ENCODE measurements around the gene PTGFRN.
"Not testable (repeated sequence)": the region's sequence is repeated elsewhere in the genome, so short reads cannot be mapped to it uniquely, and the experiment has no call there.

The PTGFRN gene

DNA sequence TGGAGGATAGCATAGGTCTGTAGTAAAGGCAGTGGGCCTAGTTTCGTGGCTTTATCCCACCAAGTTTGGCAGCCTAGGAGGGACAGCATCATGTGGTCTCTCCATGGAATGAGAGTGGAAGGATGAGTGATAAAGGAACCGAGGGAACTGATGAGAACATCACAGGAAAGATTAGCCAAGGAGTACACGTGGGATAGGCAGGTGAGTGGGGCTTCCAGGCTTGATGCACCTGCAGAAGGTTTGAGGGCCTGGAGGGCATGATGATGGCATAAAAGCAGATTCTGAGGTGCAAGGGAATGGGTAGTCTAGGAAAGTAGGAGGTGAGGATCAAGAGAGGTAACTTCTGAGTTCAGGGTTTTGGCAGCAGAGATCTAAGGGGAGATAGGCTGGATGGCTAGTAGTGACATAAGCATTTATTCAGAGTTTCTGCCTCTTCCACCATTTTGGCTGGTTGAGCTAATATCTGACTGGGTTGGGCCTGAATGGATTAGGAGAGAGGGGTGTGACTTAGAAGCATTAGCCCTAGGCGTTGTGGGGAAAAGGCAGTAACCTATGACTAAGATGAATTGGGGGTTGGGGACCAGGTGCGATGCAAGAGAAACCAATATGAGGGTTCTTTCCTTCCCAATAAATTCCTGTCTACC lies 9.1 kb downstream of the PTGFRN start:
- no peak for DNase-seq

DNA sequence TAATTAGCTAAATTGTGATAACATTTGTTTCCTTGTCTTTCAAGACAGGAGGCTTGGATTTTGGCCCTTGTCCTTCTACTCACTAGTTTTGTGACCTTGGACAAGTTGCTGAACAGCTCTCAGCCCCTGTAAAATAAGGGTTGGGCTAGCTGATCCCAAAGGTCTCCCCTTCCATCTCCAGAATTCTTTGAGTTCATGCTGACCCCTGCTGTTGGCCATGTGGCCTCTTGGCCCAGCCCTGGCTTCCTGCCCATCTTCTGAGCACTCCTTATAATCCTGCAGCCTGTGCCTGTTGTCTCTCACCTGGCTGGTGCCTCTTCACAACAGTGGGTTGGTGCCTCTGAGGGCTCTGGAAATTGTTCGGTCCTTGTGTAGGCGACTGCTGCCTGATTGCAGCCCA lies 10.1 kb downstream of the PTGFRN start:
- no peak for DNase-seq

DNA sequence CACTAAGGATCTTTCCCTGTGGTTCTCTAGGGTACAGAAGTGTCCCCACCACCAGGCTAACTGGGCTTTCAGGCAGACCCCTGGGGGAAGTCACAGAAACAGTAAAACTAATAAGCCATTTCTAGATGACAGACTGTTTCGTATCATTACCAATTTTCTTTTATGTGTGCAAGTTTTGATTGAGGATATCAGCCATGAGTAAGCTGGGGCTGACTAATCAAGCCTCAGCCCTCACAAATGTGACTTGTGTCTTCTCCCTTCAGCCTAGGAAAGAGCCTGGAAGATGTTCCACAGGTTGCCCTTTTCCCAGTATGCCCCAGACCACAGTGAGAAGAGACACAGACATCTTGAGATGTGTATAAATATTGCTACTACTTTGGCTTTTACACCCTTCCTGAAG lies 10.5 kb downstream of the PTGFRN start:
- no peak for DNase-seq

- no peak for DNase-seq
Measured at GRCh38 chr1:116921301-116921885, 11.7 kb downstream of the PTGFRN start.

DNA sequence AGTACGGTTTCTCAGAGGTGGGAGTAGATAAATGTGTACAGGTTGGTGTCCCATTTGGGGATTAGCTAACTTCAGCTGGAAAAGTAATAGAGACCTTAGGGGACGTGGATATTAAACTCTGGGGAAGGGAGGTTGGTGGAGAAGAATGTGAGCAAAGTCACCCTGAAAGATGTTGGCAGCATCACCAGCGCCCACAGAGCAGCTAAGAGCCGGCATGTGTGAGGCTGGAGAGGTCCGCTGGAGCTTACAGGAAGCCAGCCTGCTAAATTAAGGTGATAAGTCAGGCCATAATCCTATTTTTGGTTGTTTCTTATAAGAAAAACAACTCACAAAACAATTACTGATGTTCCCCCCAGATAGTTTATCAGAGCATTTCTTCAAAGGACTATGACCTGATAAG lies 12.2 kb downstream of the PTGFRN start:
- no peak for DNase-seq

DNA sequence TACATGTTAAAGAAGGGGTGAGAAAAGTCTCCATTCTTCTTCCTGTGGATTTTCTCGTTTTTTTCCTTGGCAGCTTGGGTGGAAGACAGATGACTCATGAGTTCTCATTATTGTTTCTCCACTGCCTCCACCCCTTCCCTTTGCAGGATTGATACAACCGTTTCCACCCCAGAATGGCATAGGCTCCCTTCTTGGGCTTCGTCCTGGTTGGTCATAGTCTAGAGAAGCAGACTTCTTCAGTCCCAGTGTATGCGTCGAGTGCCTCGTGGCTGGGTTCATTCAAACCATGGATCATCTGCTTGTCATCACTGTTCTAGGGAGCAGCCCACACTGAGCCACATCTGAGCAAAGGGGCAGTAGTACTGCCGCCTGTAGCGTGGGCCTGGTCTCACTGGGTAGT lies 13.7 kb downstream of the PTGFRN start:
- no peak for DNase-seq

DNA sequence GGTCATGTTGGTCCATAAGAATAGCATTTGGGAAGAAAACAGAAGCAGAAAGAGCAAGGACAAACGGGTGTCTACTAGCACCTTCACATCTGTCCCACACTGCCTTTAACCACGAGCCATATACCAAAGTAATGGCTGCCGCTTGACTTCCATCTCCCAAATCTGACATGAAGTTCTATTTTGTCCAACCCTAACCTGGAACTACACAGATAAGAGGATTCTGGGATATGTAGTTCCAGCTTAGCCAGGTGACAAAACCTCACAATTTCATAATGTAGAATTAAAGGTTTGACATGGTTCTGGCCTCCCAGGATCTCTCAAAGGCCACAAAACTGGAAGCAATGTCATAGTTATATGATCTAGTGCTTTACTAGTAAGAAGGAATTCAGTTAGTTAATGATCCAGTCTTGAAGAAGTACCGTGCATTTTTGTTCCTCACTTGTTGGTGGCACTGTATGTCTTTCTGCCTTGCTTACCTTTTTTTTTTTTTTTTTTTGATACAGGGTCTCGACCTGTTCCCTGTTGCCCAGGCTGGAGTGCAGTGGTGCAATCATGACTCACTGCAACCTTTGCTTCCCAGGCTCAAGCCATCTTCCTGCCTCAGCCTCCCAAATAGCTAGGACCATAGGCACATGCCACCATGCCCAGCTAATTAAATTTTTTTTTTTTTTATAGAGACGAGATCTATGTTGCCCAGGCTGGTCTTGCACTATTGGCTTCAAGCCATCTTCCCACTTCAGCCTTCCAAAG lies 17.5 kb downstream of the PTGFRN start:
- no peak for DNase-seq

DNA sequence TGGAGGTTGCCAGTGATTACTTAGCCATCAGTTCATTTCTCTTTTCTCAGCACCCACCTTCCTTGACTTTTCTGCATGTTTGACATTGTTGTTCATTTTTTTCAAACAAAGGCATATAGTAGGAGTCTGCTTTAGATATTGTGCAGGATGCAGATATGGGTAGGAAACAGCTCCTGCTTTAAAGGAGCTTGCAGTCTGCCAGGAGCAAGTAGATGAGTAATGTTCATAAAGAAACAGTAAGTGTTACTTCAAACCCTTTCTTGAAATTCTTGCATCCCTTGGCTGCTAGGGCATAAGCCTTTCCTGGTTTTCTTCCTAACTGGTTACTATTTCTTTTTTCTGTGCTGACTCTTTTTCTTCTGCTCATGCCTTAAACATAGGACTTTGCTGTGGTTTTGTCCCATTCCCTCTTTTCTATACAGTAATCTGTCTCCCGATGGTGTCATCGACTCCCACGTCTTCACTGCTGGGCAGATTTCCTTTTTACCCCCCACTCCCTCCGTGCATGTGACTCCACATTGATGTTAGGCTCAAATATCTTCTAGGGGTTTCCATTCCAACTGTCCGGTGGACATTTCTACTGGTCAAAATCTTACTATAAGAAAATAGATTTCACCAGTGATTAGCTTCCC lies 20.4 kb downstream of the PTGFRN start:
- DNase-seq = no peak

DNA sequence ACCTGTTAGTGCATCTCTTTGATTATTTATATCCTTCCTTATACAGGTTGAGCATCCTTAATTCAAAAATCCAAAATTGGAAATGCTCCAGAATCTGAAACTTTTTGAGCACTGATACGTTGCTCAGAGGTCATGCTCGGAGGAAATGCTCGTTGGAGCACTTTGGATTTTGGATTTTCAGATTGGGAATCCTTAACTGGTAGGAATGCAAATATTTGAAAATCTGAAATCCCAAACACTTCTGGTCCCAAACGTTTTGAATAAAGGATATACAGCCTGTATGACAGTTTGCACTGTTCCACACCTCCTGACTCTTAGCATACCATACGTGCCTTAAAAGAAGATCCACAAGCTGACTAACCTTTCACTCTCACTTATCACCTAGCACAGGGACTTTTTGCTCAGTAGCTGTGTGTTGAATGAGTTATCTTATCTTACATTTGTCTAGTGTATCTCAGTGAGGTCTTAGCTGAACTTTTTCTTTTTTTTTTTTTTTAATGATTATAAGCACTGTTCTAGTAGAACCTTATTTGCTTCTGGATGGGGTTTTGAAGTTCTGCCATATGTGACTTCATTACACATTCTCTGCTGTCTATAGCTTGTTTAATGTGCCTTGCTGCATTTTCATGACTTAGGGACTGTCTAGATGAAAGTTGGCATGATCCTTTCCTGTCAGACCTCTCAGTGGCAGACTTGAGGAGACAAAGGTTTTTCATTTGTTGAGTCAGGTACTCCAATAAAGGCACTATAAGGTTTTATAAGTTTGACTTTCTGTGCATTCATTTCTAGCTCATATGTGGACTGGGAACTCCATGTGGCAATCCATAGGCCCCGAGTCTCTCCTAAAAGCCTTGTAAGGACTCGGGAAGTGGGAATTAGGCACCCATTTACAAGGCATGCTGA lies 21.6 kb downstream of the PTGFRN start:
- no peak for DNase-seq

DNA sequence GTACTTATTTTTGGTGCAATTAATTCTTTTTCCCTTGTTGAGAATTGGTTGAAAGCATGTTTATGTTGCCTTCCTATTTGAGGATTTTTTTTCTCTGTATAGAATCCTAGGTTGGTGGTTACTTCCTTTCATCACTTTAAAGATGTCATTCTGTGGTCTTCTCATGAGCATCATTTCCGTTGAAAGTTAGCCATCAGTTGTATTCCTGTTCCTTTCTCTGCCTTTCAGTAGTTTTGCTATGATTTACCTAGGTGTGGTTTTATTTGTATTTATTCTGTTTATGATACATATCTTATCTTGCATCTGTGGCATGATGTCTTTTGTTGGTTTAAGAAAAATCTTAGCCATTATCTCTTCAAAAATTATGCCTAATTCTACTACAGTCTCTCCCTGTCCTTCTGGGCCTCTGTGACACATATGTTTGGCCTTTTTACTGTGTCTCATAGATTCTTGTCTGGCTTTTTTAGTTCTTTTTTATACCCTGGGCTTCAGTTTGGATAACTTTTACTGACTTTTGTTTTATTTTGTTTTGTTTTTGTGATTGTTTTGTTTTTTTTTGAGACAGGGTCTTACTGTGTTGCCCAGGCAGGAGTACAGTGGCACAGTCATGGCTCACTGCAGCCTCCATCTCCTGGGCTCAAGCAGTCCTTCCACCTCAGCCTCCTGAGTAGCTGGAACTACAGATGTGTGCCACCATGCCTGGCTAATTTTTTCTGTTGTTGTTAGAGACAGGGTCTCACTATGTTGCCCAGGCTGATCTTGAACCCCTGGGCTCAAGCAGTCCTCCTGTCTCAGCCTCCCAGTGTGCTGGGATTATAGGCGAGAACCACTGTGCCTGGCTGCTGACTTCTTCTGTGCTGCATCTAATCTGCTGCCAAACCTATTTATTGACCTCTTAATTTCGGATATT lies 24.1 kb downstream of the PTGFRN start:
- no peak for DNase-seq

- no peak for DNase-seq
Measured at GRCh38 chr1:116934586-116935207, 25.0 kb downstream of the PTGFRN start.

GRCh38 chr1:116938216-116938615 lies 28.5 kb downstream of the PTGFRN start:
- no peak for DNase-seq

GRCh38 chr1:116939780-116940543 lies 30.2 kb downstream of the PTGFRN start:
- not testable (repeated sequence) for DNase-seq

DNA sequence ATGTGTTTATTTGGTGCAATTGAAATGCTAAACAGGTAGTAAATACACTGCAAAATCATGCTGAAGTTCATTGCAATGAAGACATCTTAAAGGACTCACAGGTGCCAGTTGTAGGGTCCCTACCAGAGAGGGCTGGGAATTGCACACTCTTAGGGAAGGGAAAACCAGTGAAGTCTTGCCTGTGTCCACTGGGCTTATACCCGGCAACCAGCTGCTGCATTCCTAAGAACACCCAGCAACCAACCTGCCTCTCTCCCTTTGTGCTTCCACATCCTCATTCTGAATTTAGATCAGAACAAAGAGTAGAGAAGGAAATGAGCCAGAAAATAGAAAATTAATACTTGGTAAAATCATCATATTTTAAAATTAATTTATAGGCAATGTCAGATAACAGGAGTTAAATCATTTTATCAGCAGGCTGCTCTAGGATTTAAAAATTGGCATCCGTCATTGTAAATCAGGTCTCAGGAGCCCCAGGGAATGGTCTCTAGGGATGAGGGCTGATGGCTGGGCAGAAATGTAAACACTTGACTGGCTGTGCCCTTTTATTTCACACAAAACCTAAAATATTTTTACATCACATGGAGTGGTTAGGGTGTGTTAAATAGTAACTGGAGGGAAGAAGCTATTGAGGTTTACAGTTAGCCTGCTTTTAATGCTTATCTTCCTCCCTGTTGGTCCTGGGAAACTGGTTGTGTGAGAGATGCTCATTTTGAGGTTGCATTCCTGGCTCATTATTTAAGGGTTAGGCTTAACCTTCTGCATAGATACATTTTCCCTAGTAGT lies 31.3 kb downstream of the PTGFRN start:
- no peak for DNase-seq

GRCh38 chr1:116941670-116942069 lies 32.0 kb downstream of the PTGFRN start:
- DNase-seq = no peak

DNA sequence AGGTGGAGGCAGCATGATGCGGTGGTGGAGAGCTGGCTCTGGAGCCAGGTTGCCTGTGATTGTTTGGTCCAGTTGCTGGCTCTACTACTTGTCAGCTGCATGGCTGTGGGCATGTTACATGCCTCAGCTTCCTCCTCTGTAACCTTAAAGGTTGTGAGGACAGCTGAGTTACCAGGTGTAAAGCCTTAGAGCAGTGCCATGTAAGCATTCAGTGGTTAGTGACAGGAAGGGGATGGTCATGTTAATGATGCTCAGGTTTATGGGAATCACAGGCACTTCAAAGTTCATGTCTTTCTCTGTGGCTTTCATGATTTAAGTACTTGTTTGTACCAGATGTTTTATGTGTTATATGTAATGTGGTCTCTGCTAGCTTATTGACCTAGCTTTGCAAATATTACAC lies 32.6 kb downstream of the PTGFRN start:
- DNase-seq = no peak

GRCh38 chr1:116943438-116943837 lies 33.7 kb downstream of the PTGFRN start:
- no peak for DNase-seq

DNA sequence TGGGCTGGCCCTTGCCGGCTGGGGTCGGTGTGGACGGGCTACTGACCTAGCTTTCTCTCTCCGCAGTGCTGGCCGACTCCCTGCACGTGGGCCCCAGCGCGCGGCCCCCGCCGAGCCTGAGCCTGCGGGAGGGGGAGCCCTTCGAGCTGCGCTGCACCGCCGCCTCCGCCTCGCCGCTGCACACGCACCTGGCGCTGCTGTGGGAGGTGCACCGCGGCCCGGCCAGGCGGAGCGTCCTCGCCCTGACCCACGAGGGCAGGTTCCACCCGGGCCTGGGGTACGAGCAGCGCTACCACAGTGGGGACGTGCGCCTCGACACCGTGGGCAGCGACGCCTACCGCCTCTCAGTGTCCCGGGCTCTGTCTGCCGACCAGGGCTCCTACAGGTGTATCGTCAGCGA lies 34.9 kb downstream of the PTGFRN start:
- DNase-seq = no peak

GRCh38 chr1:116945421-116945820 lies 35.7 kb downstream of the PTGFRN start:
- DNase-seq = no peak

- DNase-seq = no peak
Measured at GRCh38 chr1:116945996-116946395, 36.3 kb downstream of the PTGFRN start.
